DMS114 treated with DMSO at 0.1 percent for 48 hours (cell line): ENCODE data around the gene MTR.

Experiments used
- DNase-seq: peaks from one replicate; lab custom pipeline; 2025; ENCODE audit not compliant: unreplicated experiment; lab: John Stamatoyannopoulos, UW

Gene MTR

GRCh38 chr1:236862219-236862591, 67.1 kb downstream of the MTR start:
- DNase-seq = no peak

- no peak for DNase-seq
Measured at GRCh38 chr1:236862615-236863211, 67.6 kb downstream of the MTR start.

- DNase-seq = no peak
Measured at GRCh38 chr1:236864211-236864610, 69.1 kb downstream of the MTR start.

GRCh38 chr1:236864996-236865817, 70.1 kb downstream of the MTR start:
- DNase-seq = no peak

GRCh38 chr1:236865818-236866155, 70.7 kb downstream of the MTR start:
- DNase-seq = no peak

- DNase-seq = peak; percentile 22
Measured at GRCh38 chr1:236868625-236869467, 73.8 kb downstream of the MTR start.

GRCh38 chr1:236869911-236870310, 74.8 kb downstream of the MTR start:
- DNase-seq = no peak

- DNase-seq = no peak
Measured at GRCh38 chr1:236870721-236871120, 75.6 kb downstream of the MTR start.

- DNase-seq = no peak
Measured at GRCh38 chr1:236872075-236872666, 77.1 kb downstream of the MTR start.

- no peak for DNase-seq
Measured at GRCh38 chr1:236875975-236876374, 80.9 kb downstream of the MTR start.

GRCh38 chr1:236877661-236878060, 82.6 kb downstream of the MTR start:
- DNase-seq = no peak

GRCh38 chr1:236880209-236880608, 85.1 kb downstream of the MTR start:
- no peak for DNase-seq

- no peak for DNase-seq
Measured at GRCh38 chr1:236882678-236883077, 87.6 kb downstream of the MTR start.

GRCh38 chr1:236886199-236886598, 91.1 kb downstream of the MTR start:
- no peak for DNase-seq

GRCh38 chr1:236887081-236887480, 92.0 kb downstream of the MTR start:
- no peak for DNase-seq

- DNase-seq = no peak
Measured at GRCh38 chr1:236888126-236888525, 93.0 kb downstream of the MTR start.

GRCh38 chr1:236888903-236889302, 93.8 kb downstream of the MTR start:
- DNase-seq = no peak

GRCh38 chr1:236890152-236891056, 95.3 kb downstream of the MTR start:
- no peak for DNase-seq

GRCh38 chr1:236893626-236894545, 98.8 kb downstream of the MTR start:
- DNase-seq = no peak
